Progenitor cell of endocrine pancreas (in vitro differentiated cells): Measurements from ENCODE around the gene CENATAC. TPM values are rescaled to one million over a fixed set of nuclear protein-coding genes. Genes with fewer than 3 reads are reported as not detected.

Experiments
- DNase-seq: peaks from one replicate; pipeline ENCODE4 v3.0.0; 2021; ENCODE audit warnings: low spot score; ENCODE audit not compliant: unreplicated experiment
- H3K27ac Mint-ChIP-seq: 2 replicates; pipeline ENCODE4 v1.8.0; 2021; ENCODE audit warnings: mild to moderate bottlenecking, moderate library complexity, mixed read lengths
- H3K27me3 Mint-ChIP-seq: 2 replicates; pipeline ENCODE4 v1.8.0; 2021; ENCODE audit warnings: mixed read lengths
- H3K36me3 Mint-ChIP-seq: 2 replicates; pipeline ENCODE4 v1.8.0; 2022; ENCODE audit warnings: mixed read lengths; ENCODE audit not compliant: insufficient read depth
- H3K4me1 Mint-ChIP-seq: 2 replicates; pipeline ENCODE4 v1.8.0; 2021; ENCODE audit warnings: low read depth, mixed read lengths
- H3K4me3 Mint-ChIP-seq: 2 replicates; pipeline ENCODE4 v1.8.0; 2021; ENCODE audit warnings: low read depth, mild to moderate bottlenecking, moderate library complexity, mixed read lengths
- H3K9me3 Mint-ChIP-seq: 2 replicates; pipeline ENCODE4 v1.8.0; 2021; ENCODE audit warnings: low read depth, mixed read lengths
- total RNA-seq: library from RNA; stranded (reverse); gene quantifications from 2 replicates; pipeline ENCODE4 v1.2.1, GENCODE V29; 2021
- TF ChIP-seq, protein P1 (sequence below): fragments of 200-600 bp; sonication (generic); IDR thresholded peaks from one replicate; pipeline ENCODE4 v1.5.0; 2021; ENCODE audit warnings: antibody characterized with exemption, mild to moderate bottlenecking; ENCODE audit not compliant: unreplicated experiment

The CENATAC gene
- total RNA-seq, 1 donor from 2014 or later = 56.5 TPM

DNA sequence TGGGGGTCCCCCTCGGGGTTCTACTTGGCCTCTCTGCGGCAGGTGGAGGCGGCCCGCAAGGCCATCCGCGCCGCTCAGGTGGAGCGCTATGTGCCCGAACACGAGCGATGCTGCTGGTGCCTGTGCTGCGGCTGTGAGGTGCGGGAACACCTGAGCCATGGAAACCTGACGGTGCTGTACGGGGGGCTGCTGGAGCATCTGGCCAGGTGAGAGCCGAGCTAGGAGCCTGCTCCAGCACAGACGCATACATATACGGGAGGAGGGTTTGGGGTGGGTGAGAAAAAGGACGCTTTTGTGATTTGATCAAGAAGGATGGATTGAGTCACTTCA lies 415 bp downstream of the CENATAC start:
- Mint-ChIP-seq H3K27ac (peak overlapping the region; percentile 95), H3K4me1 (peaks cover 19% of the 10 kb centered on the region), H3K27me3 (no peaks in the 10 kb centered on the region), H3K4me3 (peak overlapping the region; percentile 98), H3K36me3 (peaks cover 11% of the 10 kb centered on the region), H3K9me3 (no peaks in the 10 kb centered on the region)
- no peak for DNase-seq
- TF ChIP-seq, protein P1, sequence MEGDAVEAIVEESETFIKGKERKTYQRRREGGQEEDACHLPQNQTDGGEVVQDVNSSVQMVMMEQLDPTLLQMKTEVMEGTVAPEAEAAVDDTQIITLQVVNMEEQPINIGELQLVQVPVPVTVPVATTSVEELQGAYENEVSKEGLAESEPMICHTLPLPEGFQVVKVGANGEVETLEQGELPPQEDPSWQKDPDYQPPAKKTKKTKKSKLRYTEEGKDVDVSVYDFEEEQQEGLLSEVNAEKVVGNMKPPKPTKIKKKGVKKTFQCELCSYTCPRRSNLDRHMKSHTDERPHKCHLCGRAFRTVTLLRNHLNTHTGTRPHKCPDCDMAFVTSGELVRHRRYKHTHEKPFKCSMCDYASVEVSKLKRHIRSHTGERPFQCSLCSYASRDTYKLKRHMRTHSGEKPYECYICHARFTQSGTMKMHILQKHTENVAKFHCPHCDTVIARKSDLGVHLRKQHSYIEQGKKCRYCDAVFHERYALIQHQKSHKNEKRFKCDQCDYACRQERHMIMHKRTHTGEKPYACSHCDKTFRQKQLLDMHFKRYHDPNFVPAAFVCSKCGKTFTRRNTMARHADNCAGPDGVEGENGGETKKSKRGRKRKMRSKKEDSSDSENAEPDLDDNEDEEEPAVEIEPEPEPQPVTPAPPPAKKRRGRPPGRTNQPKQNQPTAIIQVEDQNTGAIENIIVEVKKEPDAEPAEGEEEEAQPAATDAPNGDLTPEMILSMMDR = no peak

DNA sequence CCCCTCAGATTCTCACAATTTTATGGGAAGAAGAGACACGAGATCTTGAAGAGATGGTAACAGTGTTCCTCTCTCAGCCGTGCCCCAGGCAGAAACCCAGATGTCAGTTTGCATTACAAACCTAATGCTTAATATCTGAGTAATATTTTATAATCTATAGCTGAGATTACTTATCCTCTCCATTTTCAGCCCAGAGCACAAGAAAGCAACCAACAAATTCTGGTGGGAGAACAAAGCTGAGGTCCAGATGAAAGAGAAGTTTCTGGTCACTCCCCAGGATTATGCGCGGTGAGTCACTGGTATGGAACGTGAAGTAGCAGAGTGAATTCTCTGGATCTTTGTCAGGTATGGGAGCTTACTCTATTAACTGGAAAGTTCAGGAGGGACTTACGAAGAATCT lies 884 bp downstream of the CENATAC start:
- Mint-ChIP-seq H3K4me3 (peak overlapping the region; percentile 98), H3K9me3 (no peaks in the 10 kb centered on the region), H3K27ac (peak overlapping the region; percentile 95), H3K4me1 (peaks cover 19% of the 10 kb centered on the region), H3K27me3 (no peaks in the 10 kb centered on the region), H3K36me3 (peaks cover 10% of the 10 kb centered on the region)
- no peak for DNase-seq
- TF ChIP-seq, protein P1 = no peak

DNA sequence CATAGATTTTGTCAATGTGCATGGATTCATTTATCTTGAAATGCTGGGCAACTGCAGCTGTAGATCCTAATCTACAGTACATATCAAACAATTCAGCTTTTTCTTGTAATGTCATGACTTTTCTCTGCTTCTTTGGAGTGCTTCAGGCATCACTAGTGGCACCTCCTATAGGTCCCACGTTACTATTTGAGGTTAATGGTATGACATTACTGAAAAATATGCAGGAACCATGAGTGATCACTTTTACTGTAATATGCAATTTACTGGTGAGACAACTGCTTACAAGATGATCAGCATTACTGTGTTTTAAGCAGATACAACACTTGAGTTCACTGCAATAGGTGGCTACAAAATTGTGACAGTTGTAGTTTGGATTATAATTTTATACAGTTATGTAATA lies 3.0 kb downstream of the CENATAC start:
- no peak for DNase-seq
- H3K9me3 Mint-ChIP-seq = no peaks in the 10 kb centered on the region
- no peak overlapping the region for H3K4me3 Mint-ChIP-seq
- TF ChIP-seq, protein P1 = no peak
- H3K4me1 Mint-ChIP-seq = peaks cover 19% of the 10 kb centered on the region
- no peak overlapping the region for H3K27ac Mint-ChIP-seq
- peaks cover 10% of the 10 kb centered on the region for H3K36me3 Mint-ChIP-seq
- H3K27me3 Mint-ChIP-seq = no peaks in the 10 kb centered on the region

DNA sequence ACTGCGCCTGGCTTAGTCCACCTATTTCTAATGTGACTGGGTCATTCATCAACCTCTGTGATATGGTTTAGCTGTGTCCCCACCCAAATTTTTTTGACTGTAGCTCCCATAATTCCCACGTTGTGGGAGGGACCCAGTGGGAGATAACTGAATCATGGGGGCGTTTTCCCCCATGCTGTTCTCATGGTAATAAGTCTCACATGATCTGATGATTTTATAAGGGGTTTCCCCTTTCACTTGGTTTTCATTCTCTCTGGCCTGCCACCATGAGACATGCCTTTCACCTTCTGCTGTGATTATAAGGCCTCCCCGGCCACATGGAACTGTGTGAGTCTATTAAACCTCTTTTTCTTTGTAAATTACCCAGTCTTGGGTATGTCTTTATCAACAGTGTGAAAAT lies 8.7 kb downstream of the CENATAC start:
- no peak overlapping the region for H3K4me3 Mint-ChIP-seq
- no peaks in the 10 kb centered on the region for H3K4me1 Mint-ChIP-seq
- no peaks in the 10 kb centered on the region for H3K27me3 Mint-ChIP-seq
- no peaks in the 10 kb centered on the region for H3K9me3 Mint-ChIP-seq
- no peak for DNase-seq
- no peak overlapping the region for H3K27ac Mint-ChIP-seq
- TF ChIP-seq, protein P1 = no peak
- H3K36me3 Mint-ChIP-seq = peaks cover 14% of the 10 kb centered on the region

DNA sequence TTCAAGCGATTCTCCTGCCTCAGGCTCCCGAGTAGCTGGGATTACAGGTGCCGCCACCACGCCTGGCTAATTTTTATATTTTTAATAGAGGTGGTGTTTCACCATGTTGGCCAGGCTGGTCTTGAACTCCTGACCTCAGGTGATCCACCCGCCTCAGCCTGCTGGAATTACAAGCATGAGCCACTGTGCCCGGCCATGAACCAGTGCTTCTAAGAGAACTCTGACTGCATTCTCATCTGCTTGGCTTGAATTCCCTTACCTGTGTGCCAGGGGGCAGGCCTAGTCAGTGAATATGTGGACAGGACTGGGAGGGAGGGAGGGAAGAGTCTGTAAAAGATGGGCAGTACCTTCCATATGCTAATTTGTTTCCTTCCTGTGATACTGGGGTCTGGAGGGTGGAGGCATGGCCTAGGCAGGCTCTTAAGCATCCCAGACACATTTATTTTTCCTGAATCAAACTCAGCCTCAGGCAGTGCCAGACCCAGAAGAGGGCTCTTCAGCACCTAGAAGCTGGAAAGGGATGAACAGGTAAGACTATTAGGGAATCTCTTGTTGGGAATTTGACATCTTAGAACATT lies 13.6 kb downstream of the CENATAC start:
- no peaks in the 10 kb centered on the region for H3K27me3 Mint-ChIP-seq
- peaks cover 31% of the 10 kb centered on the region for H3K36me3 Mint-ChIP-seq
- H3K27ac Mint-ChIP-seq = no peak overlapping the region
- H3K4me3 Mint-ChIP-seq = no peak overlapping the region
- TF ChIP-seq, protein P1 = no peak
- no peaks in the 10 kb centered on the region for H3K9me3 Mint-ChIP-seq
- DNase-seq = no peak
- H3K4me1 Mint-ChIP-seq = no peaks in the 10 kb centered on the region
